H1 (cell line): ENCODE data around the gene TMEM165. TPM values are rescaled to one million over a fixed set of nuclear protein-coding genes. Genes with fewer than 3 reads are reported as not detected.
A peak's percentile ranks its signal among the peaks of the same experiment; 100 is the strongest.

ENCODE experiments used
- CTCF ChIA-PET: fragments of 300-600 bp; sonication (Branson Sonifier 250); formaldehyde crosslinking; loops from one replicate; lab custom pipeline; 2021; ENCODE audit not compliant: partially characterized antibody; lab: Charles Lee
- POLR2A ChIA-PET: fragments of 300-600 bp; sonication (Branson Sonifier 250); formaldehyde crosslinking; loops from one replicate; lab custom pipeline; 2021; ENCODE audit warnings: inconsistent platforms; ENCODE audit not compliant: partially characterized antibody; lab: Charles Lee
- DNase-seq, 2 experiments: peaks; one replicate each; pipeline versions ENCODE4 v3.0.0 to v3.0.0-alpha.2; 2010 to 2022; ENCODE audit warnings: low spot score in 2 of 2, low read depth in 1 of 2, mixed read lengths in 1 of 2
- FAIRE-seq: peaks from 2 replicates; lab custom pipeline; 2011; peaks lifted over from hg19 to GRCh38; lab: Jason Lieb, UNC
- H2AFZ ChIP-seq: 2 replicates; pipeline ENCODE4 v1.8.1; 2012; ENCODE audit warnings: low read length, inconsistent platforms
- H2AK5ac ChIP-seq: 2 replicates; pipeline ENCODE4 v1.6.1; 2013; ENCODE audit warnings: low read depth, low read length
- H2BK120ac ChIP-seq: replicated peaks from 2 replicates; pipeline ENCODE3; 2013; ENCODE audit warnings: low read depth, low read length, inconsistent platforms
- H2BK12ac ChIP-seq: 2 replicates; pipeline ENCODE4 v1.6.1; 2013; ENCODE audit warnings: low read depth, low read length
- H2BK15ac ChIP-seq: 2 replicates; pipeline ENCODE4 v1.6.1; 2013; ENCODE audit warnings: low read length
- H2BK20ac ChIP-seq: 2 replicates; pipeline ENCODE4 v1.6.1; 2013; ENCODE audit warnings: low read length
- H2BK5ac ChIP-seq: 2 replicates; pipeline ENCODE4 v1.6.1; 2013; ENCODE audit warnings: low read depth, low read length
- H3K14ac ChIP-seq: 2 replicates; pipeline ENCODE4 v1.6.1; 2013; ENCODE audit warnings: inconsistent platforms; ENCODE audit not compliant: insufficient read length
- H3K18ac ChIP-seq: 2 replicates; pipeline ENCODE4 v1.6.1; 2013; ENCODE audit warnings: low read length; ENCODE audit errors: extremely low read depth
- H3K23ac ChIP-seq: 2 replicates; pipeline ENCODE4 v1.6.1; 2013; ENCODE audit warnings: inconsistent platforms; ENCODE audit not compliant: insufficient read length
- H3K23me2 ChIP-seq: 2 replicates; pipeline ENCODE4 v1.6.1; 2013; ENCODE audit warnings: low read depth, low read length
- H3K27ac ChIP-seq: 2 replicates; pipeline ENCODE4 v1.6.1; 2011; ENCODE audit warnings: low read depth, low read length, inconsistent platforms
- H3K27me3 ChIP-seq, 4 experiments: replicated peaks in 1 of 4; 1 replicate in 1 of 4; 2 replicates in 3 of 4; pipeline versions ENCODE4 v1.6.1 to v1.8.1; 2011 to 2013; ENCODE audit warnings: low read length in 3 of 4, mild to moderate bottlenecking in 3 of 4, inconsistent platforms in 2 of 4, mixed read lengths in 2 of 4, moderate library complexity in 1 of 4; ENCODE audit not compliant: control insufficient read depth in 3 of 4, insufficient read depth in 3 of 4; ENCODE audit errors: extremely low read depth in 1 of 4
- H3K36me3 ChIP-seq, 4 experiments: 2 replicates each; pipeline versions ENCODE4 v1.6.1 to v1.8.1; 2011 to 2013; ENCODE audit warnings: mild to moderate bottlenecking in 4 of 4, low read length in 3 of 4, moderate library complexity in 2 of 4, control low read depth in 1 of 4, inconsistent platforms in 1 of 4; ENCODE audit not compliant: insufficient read depth in 4 of 4, control insufficient read depth in 2 of 4
- H3K4ac ChIP-seq: replicated peaks from 2 replicates; pipeline ENCODE3; 2013; ENCODE audit warnings: low read length, low read depth, mixed read lengths, inconsistent platforms; ENCODE audit not compliant: insufficient read length
- H3K4me1 ChIP-seq, 4 experiments: replicated peaks in 1 of 4; 1 replicate in 1 of 4; 2 replicates in 3 of 4; pipeline versions ENCODE4 v1.6.1 to v1.8.1; 2011 to 2013; ENCODE audit warnings: low read length in 3 of 4, inconsistent platforms in 2 of 4, mixed read lengths in 1 of 4; ENCODE audit not compliant: insufficient read depth in 4 of 4, control insufficient read depth in 3 of 4
- H3K4me2 ChIP-seq, 2 experiments: 2 replicates each; pipeline versions ENCODE4 v1.6.1 to v1.8.1; 2011 to 2013; ENCODE audit warnings: low read depth in 2 of 2, low read length in 2 of 2, control low read depth in 1 of 2, inconsistent platforms in 1 of 2, mild to moderate bottlenecking in 1 of 2; ENCODE audit not compliant: insufficient read depth in 1 of 2
- H3K4me3 ChIP-seq, 4 experiments: fragments of 200-600, 300-600 bp in 1 of 4; sonication (generic), shearing (Covaris generic), sonication (Bioruptor Twin) in 1 of 4; 2 replicates each; pipeline versions ENCODE4 v1.5.1 to v1.8.1; 2011 to 2016; ENCODE audit warnings: low read length in 4 of 4, low read depth in 3 of 4, control low read depth in 2 of 4, inconsistent platforms in 2 of 4, mild to moderate bottlenecking in 2 of 4, mixed read lengths in 1 of 4, moderate library complexity in 1 of 4; ENCODE audit not compliant: insufficient read depth in 2 of 4; ENCODE audit errors: extremely low read depth in 1 of 4
- H3K56ac ChIP-seq: replicated peaks from 2 replicates; pipeline ENCODE3; 2013; ENCODE audit warnings: low read depth, mild to moderate bottlenecking, mixed read lengths, low read length, inconsistent platforms; ENCODE audit not compliant: insufficient read length
- H3K79me1 ChIP-seq: 2 replicates; pipeline ENCODE4 v1.6.1; 2013; ENCODE audit warnings: low read depth, low read length, control low read depth
- H3K79me2 ChIP-seq, 2 experiments: 2 replicates each; pipeline versions ENCODE4 v1.6.1 to v1.8.1; 2012 to 2013; ENCODE audit warnings: low read length in 2 of 2, mild to moderate bottlenecking in 2 of 2, inconsistent platforms in 1 of 2; ENCODE audit not compliant: insufficient read depth in 2 of 2, control insufficient read depth in 1 of 2
- H3K9ac ChIP-seq, 4 experiments: replicated peaks in 1 of 4; 1 replicate in 1 of 4; 2 replicates in 3 of 4; pipeline versions ENCODE4 v1.6.1 to v1.8.1; 2011 to 2013; ENCODE audit warnings: low read depth in 3 of 4, low read length in 3 of 4, control low read depth in 2 of 4, mild to moderate bottlenecking in 2 of 4, moderate library complexity in 2 of 4, inconsistent platforms in 1 of 4; ENCODE audit errors: extremely low read depth in 1 of 4
- H3K9me3 ChIP-seq, 2 experiments: 2 replicates each; pipeline versions ENCODE4 v1.6.1 to v1.8.1; 2012 to 2013; ENCODE audit warnings: mild to moderate bottlenecking in 2 of 2, moderate library complexity in 2 of 2, control low read depth in 1 of 2, inconsistent platforms in 1 of 2, low read depth in 1 of 2, low read length in 1 of 2, mixed read lengths in 1 of 2; ENCODE audit not compliant: insufficient read depth in 2 of 2
- H4K20me1 ChIP-seq, 2 experiments: replicated peaks in 1 of 2; 2 replicates each; pipeline versions ENCODE3 to v1.8.1; 2011 to 2013; ENCODE audit warnings: inconsistent platforms in 2 of 2, low read length in 2 of 2, mild to moderate bottlenecking in 1 of 2; ENCODE audit not compliant: insufficient read depth in 2 of 2, control insufficient read depth in 1 of 2
- H4K5ac ChIP-seq: 2 replicates; pipeline ENCODE4 v1.6.1; 2013; ENCODE audit warnings: low read length, low read depth, mixed read lengths, inconsistent platforms; ENCODE audit not compliant: insufficient read length
- H4K8ac ChIP-seq: 2 replicates; pipeline ENCODE4 v1.8.0; 2013; ENCODE audit warnings: mild to moderate bottlenecking, moderate library complexity, low read length, inconsistent platforms; ENCODE audit not compliant: insufficient read depth; ENCODE audit errors: extremely low read depth
- H4K91ac ChIP-seq: replicated peaks from 2 replicates; pipeline ENCODE3; 2013; ENCODE audit warnings: low read length, mixed read lengths, inconsistent platforms; ENCODE audit not compliant: insufficient read length
- BCL11A ChIP-seq, 2 experiments: IDR thresholded peaks; one replicate each; pipeline ENCODE4 v1.6.1; 2011; ENCODE audit warnings: low read depth in 2 of 2, low read length in 2 of 2, mild to moderate bottlenecking in 2 of 2
- CHD2 ChIP-seq: IDR thresholded peaks from 2 replicates; pipeline ENCODE4 v1.6.1; 2012; ENCODE audit warnings: low read length, improper control_type of control experiment
- CTBP2 ChIP-seq: IDR thresholded peaks from 2 replicates; pipeline ENCODE4 v1.7.0; 2011; ENCODE audit warnings: borderline replicate concordance, mild to moderate bottlenecking, moderate library complexity, mixed read lengths, low read length; ENCODE audit not compliant: insufficient read depth, insufficient read length
- EGR1 ChIP-seq: IDR thresholded peaks from 2 replicates; pipeline ENCODE4 v1.6.1; 2011; ENCODE audit warnings: low read depth, low read length, borderline replicate concordance
- GABPA ChIP-seq: IDR thresholded peaks from 2 replicates; pipeline ENCODE4 v1.6.1; 2011; ENCODE audit warnings: mild to moderate bottlenecking, low read length, moderate library complexity, borderline replicate concordance; ENCODE audit not compliant: insufficient read depth
- KDM1A ChIP-seq: fragments of 200-600, 300-600 bp; sonication (generic); IDR thresholded peaks from 2 replicates; pipeline ENCODE4 v1.7.1; 2016; ENCODE audit warnings: mild to moderate bottlenecking, low read length, borderline replicate concordance
- NANOG ChIP-seq: IDR thresholded peaks from 2 replicates; pipeline ENCODE4 v1.6.1; 2011; ENCODE audit warnings: low read length, low read depth, mild to moderate bottlenecking, inconsistent platforms; ENCODE audit not compliant: insufficient read depth, poor library complexity, severe bottlenecking
- SIN3A ChIP-seq, 2 experiments: IDR thresholded peaks in 1 of 2; conservative IDR thresholded peaks in 1 of 2; 2 replicates each; pipeline ENCODE4 v1.6.1; 2011 to 2012; ENCODE audit warnings: low read length in 2 of 2, improper control_type of control experiment in 1 of 2, low read depth in 1 of 2, mild to moderate bottlenecking in 1 of 2
- SIRT6 ChIP-seq: IDR thresholded peaks from one replicate; pipeline ENCODE4 v1.7.1; 2012; ENCODE audit warnings: low read length, inconsistent platforms
- TAF1 ChIP-seq: IDR thresholded peaks from 2 replicates; pipeline ENCODE4 v1.6.1; 2011; ENCODE audit warnings: mild to moderate bottlenecking, low read depth, low read length
- TAF7 ChIP-seq: optimal IDR thresholded peaks from 2 replicates; pipeline ENCODE3; 2011; ENCODE audit warnings: low read depth, mild to moderate bottlenecking, inconsistent platforms, low read length, moderate library complexity, borderline replicate concordance
- TCF12 ChIP-seq: IDR thresholded peaks from 2 replicates; pipeline ENCODE4 v1.6.1; 2011; ENCODE audit warnings: low read depth, mild to moderate bottlenecking, low read length
- WGBS, 2 experiments: shearing (Covaris generic) in 1 of 2; methylation state at CpG; one replicate each; pipeline versions ENCODE4 v1.1.6 to v1.1.7; 2013 to 2015; ENCODE audit warnings: low lambda C conversion rate in 2 of 2, mixed read lengths in 2 of 2, inconsistent platforms in 1 of 2, low coverage in 1 of 2, missing lambda C conversion rate in 1 of 2; ENCODE audit not compliant: insufficient replicate concordance in 2 of 2, insufficient coverage in 1 of 2, insufficient read length in 1 of 2; ENCODE audit errors: extremely low coverage in 1 of 2, missing lambda C conversion rate in 1 of 2; 5-methylcytosine and 5-hydroxymethylcytosine counted together
- polyA plus RNA-seq, 7 experiments: library from polyadenylated mRNA; depleted of rRNA in 3 of 7; stranded (reverse) in 5 of 7; unstranded in 2 of 7; fragments of >200 nt in 5 of 7; fragments of 200-250 nt in 2 of 7; gene quantifications; 1 replicate in 5 of 7; 2 replicates in 1 of 7; 4 replicates in 1 of 7; pipeline versions ENCODE4 v1.2.1 to v1.2.3, GENCODE V29; 2011 to 2013; ENCODE audit warnings: missing spikeins in 2 of 7, mixed read lengths in 2 of 7
- total RNA-seq: library from RNA; stranded (reverse); fragmentation: NEBNext Ultra II Directional; extraction: Animal tissue kit (Norgen Biotek cat#: 25700); gene quantifications from 2 replicates; pipeline ENCODE4 v1.2.1, GENCODE V29; 2021

TMEM165 gene
- total and polyA plus RNA-seq, 2 of the 8 experiments (the other 6 are each of a cell fraction or from before 2014, with no cell fraction given): 85.5 to 125 TPM

- POLR2A ChIA-PET: interaction anchor here (1.0 kb wide), 2 partner anchors 26 to 49 kb away, joined by 3 to 6 read pairs; no protein-coding TSS in a partner anchor
- Histone ChIP-seq H2AFZ (no peak overlapping the region), H3K9me3 (peaks cover 0 to under 1% of the 10 kb centered on the region in 2 experiments; a peak in 1 of 4 replicates), H3K79me1 (no peaks in the 10 kb centered on the region), H3K23me2 (no peaks in the 10 kb centered on the region), H3K9ac (no peak overlapping the region), H4K8ac (no peak overlapping the region), H3K14ac (no peak overlapping the region), H4K91ac (no peak overlapping the region), H3K18ac (no peak overlapping the region), H3K23ac (no peak overlapping the region), H3K79me2 (no peaks in the 10 kb centered on the region), H2BK20ac (no peak overlapping the region), H3K4me1 (peaks cover 0 to 9% (median 5%) of the 10 kb centered on the region in 4 experiments; a peak in 6 of 7 replicates), H3K4me3 (peak overlapping the region in 1 of 4 experiments; percentile 79; a peak in 1 of 8 replicates), H3K27ac (no peak overlapping the region), H2AK5ac (no peak overlapping the region), H3K4me2 (peak overlapping the region; percentile 28 to 86; a peak in 2 of 4 replicates), H3K4ac (no peak overlapping the region), H2BK15ac (no peak overlapping the region), H2BK5ac (no peak overlapping the region), H2BK12ac (0 out of 2 replicates have a peak overlapping the region, but pooled peaks have one; percentile 10), H3K36me3 (peaks cover 0 to 1% (median 0%) of the 10 kb centered on the region in 4 experiments; a peak in 1 of 8 replicates), H4K5ac (no peak overlapping the region), H3K27me3 (no peaks in the 10 kb centered on the region), H3K56ac (no peak overlapping the region), H4K20me1 (no peaks in the 10 kb centered on the region), H2BK120ac (no peak overlapping the region)
- 84% methylated on average over 3 of the region's 3 CpGs; no CpG with 5 or more reads in 1 of the 2 experiments for WGBS, 2 experiments
- DNase-seq (no peak), FAIRE-seq (no peak)
- CTCF ChIA-PET: interaction anchor here (0.6 to 1.4 kb wide), 8 partner anchors 8 to 377 kb away, joined by 3 to 6 read pairs (median 3); partner anchors contain the start of gene TMEM165
- TF ChIP-seq EGR1 (no peak), NANOG (no peak), TAF1 (no peak), CTBP2 (no peak), CHD2 (no peak), GABPA (no peak), SIRT6 (no peak), SIN3A (conservative IDR thresholded peaks at IDR 0.05 in 1 of 2, IDR thresholded peaks at IDR 0.05 in 1 of 2; ENCODE audit: low read depth in 1 of 2, low read length in 2 of 2) (no peak), TAF7 (no peak), BCL11A (IDR thresholded peaks at IDR 0.05; ENCODE audit: low read depth in 2 of 2, low read length in 2 of 2) (no peak), TCF12 (no peak), KDM1A (no peak)
These were observed 48.0 kb upstream of the TMEM165 start for GRCh38 chr4:55347610-55348228.
